NCI-H1694 treated with DMSO at 0.1 percent for 48 hours (cell line): ENCODE measurements around the gene AIFM3.
"Not testable (repeated sequence)": the region's sequence is repeated elsewhere in the genome, so short reads cannot be mapped to it uniquely, and the experiment has no call there.

Source experiments
- DNase-seq: peaks from one replicate; lab custom pipeline; 2025; lab: John Stamatoyannopoulos, UW

The AIFM3 gene

DNA sequence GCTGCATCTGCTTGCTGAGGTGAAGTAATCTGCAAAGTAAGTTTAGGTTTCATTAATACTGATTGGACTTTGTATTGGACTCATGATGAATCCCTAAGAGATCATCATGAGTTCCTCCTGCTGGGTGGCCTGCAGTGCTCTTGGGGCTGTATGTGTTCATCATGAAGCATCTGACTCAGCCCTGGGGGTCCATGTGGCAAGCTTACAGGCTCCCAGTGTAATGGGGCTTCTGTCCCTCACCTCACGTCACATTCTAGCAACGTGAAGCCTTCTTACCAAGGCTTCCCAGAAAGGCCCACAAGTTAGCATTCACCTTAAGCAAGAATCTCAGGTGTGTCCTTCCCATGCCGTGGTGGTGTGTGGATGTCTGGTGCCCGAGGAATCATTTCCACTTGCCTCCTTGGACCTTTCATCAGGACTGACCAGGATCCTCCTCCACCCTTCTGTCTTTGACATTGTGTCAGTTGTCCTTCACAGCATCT is 26.1 kb upstream of the AIFM3 start:
- DNase-seq, result no peak

DNA sequence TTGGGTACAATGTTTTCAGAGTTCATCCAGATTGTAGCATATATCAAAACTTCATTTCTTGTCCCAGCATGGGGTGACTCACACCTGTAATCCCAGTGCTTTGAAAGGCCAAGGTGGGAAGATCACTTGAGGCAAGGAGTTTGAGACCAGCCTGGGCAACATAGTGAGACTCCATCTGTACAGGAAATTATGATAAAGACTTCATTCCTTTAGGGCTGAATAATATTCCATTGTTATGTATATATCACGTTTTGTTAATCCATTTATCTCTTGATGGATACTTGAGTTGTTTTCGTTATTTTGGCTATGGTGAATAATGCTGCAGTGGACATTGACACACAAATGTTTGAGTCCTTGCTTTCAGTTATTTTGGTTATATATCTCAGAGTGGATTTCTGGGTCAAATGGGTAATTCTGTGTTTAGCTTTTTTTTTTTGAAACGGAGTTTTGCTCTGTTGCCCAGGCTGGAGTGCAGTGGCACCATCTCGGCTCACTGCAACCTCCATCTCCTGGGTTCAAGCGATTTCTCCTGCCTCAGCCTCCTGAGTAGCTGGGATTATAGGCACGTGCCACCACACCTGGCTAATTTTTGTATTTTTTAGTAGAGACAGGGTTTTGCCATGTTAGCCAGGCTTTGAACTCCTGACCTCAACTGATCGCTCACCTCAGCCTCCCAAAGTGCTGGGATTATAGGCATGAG is 24.7 kb upstream of the AIFM3 start:
- DNase-seq, result not testable (repeated sequence)

DNA sequence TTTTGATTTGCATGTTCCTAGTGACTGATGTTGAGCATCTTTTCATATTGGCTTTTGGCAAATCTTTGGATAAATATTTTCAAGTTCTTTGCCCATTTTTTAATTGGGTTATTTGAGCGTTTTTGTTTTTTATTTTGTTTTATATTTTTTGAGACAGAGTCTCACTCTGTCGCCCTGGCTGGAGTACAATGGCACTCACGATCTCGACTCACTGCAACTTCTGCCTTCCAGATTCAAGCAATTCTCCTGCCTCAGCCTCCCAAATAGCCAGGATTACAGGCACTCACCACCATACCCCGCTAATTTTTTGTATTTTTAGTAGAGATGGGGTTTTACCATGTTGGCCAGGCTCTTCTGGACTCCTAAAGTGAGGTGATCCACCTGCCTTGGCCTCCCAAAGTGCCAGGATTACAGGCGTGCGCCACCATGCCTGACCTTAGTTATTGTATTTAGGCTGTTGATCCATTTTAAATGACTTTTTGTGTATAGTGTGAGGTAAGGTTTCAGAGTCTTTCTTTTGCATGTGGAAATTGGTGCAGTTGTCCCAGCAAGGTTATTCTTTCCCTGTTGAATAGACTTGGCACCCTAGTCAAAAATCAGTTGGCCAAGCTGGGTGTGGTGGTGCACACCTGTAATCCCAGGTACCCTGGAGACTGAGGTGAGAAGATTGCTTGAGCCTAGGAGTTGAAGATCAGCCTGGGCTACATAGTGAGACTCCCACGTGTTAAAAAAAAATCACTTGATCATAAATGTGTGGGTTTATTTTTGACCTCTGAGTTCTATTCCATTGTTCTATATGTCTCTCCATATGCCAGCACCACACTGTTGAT is 23.7 kb upstream of the AIFM3 start:
- DNase-seq, result no peak

DNA sequence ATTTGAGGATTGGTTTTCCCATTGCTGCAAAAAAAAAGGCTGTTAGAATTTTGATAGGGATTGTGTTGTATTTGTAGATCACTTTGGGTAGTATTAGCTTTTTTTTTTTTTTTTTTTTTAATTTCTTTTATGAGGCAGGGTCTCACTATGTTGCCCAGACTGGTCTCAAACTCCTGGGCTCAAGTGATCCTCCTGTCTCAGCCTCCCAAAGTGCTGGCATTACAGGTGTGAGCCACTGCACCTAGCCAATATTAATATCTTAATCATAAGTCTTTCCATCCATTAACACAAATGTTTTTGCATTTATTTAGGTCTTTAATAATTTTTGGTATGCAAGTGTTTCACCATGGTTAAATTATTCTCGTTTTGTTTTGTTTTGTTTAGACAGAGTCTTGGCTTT is 23.0 kb upstream of the AIFM3 start:
- no peak for DNase-seq

DNA sequence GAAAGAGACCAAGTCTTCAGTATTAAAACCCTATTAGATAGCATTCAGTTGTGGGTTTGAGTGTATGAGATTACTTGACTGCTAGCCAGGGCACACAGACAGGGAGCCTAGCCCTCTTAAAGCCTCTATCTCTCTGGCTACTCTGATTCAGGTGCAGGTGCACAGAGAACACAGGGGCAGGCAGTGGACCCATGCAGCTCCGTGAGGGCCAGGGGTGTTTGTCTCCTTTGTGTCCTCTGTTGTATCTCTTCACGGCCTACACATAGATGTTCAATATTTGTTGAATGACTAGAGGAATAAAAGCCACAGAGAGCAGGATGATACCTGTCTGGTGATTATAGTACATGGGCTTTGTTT is 21.5 kb upstream of the AIFM3 start:
- DNase-seq, result no peak

DNA sequence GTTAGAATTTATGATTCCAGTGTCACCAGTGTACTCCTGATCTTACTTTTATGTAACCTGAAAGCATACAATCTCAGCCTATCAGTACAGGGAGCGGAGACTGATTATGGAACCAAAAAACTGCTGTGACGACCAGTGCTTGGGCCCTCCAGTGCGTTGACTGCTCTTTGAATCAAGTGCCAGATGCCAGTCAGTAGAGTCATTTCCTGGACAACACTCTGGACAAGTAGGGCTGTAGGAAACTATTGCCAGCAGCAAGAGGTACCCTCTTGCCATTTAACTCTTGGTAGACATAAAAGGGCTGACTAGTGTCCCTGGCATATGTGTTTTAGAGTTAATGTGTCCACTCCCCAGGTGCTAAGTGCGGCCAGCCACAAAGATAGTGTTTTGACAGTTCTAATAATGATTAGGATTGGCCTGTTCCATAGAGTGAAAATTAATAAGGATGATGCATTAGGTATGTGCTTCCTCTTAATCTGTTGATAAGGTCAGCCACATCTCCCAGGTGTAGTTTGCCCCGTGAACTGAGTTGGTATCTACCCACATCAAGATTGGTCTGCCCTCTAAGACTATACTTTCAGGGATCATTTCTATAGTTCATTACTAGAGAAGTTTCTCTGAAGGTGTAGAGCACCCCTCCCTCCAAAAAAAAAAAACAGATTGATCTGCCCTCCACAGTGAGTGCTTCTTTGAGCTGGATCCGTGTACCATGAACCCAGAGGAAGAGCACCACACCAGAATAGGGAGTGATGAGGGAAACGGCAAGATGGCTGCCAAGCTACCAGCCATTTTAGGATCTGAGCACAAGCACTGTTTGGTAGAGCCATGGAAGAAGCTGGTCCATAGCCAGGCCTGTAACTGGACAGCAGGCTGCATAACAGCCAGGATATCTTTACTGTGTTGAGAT is 20.7 kb upstream of the AIFM3 start:
- DNase-seq, result no peak

DNA sequence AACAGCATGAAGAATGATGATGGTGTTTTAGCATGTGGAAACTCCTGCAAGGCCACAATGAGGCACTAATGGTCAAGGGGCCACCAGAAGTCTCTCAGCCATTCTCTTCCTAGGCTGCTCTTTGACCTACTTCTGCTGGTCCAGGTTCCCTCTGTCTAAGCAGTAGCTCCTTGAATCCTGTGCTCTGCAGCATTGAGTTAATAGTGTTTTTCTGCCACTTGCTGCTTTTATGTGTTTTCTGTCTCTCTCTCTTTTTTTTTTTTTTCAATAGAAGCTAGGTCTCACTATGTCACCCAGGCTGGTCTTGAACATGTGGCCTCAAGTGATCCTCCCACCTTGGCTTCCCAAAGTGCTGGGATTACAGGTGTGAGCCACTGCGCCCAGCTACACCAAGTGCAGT is 20.1 kb upstream of the AIFM3 start:
- no peak for DNase-seq

DNA sequence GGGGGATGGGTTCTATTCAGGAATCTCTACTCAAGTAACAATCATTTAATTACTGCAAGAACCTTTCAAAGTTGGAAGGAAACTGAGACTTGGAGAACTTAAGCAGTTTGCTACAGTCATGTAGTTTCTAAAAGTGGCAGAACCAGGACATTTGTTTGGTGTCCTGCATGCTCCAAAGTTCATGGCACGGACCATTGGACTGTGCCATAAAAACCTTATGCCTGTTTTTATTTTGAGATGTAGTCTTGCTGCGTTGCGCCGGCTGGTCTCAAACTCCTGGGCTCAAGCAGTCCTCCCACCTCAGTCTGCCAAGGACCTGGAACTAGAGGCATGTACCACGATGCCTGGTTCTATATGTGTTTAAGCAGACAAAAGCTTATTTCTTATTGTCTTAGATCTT is 18.6 kb upstream of the AIFM3 start:
- no peak for DNase-seq

DNA sequence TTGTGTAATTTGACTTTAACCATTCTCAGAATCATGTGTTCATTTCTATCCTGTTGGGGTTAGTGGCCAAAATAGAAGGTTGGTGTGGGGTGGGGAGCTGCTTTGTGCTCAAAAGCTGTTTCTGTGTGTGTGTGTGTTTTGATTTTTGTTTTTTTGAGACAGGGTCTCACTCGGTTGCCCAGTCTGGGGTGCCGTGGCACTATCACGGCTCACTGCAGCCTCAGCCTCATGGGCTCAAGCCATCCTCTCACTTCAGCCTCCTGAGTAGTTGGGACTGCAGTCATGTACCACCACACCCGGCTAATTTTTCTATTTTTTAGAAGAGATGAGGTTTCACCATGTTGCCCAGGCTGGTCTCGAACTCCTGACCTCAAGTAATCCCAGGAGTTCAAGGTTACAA is 18.1 kb upstream of the AIFM3 start:
- DNase-seq, result no peak

DNA sequence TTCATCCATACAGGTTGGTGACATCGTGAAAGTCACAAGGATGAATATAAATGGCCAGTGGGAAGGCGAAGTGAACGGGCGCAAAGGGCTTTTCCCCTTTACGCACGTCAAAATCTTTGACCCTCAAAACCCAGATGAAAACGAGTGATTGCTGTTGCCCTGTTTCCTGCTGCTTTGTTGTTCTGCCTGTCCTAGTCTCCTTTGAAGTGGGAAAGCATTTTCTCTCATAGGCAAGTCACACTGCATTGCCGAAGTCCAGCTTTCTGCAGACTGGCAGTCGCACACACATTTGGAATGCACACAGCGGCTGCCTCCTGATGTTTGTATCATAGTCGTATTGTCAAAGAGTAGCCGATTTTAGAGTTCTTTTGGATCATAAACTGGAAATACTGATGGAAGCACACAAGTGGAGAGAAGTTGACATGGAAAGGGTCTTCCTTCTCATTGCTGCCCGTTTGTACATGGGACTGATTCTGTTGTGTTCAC is 17.3 kb upstream of the AIFM3 start:
- DNase-seq, result no peak

DNA sequence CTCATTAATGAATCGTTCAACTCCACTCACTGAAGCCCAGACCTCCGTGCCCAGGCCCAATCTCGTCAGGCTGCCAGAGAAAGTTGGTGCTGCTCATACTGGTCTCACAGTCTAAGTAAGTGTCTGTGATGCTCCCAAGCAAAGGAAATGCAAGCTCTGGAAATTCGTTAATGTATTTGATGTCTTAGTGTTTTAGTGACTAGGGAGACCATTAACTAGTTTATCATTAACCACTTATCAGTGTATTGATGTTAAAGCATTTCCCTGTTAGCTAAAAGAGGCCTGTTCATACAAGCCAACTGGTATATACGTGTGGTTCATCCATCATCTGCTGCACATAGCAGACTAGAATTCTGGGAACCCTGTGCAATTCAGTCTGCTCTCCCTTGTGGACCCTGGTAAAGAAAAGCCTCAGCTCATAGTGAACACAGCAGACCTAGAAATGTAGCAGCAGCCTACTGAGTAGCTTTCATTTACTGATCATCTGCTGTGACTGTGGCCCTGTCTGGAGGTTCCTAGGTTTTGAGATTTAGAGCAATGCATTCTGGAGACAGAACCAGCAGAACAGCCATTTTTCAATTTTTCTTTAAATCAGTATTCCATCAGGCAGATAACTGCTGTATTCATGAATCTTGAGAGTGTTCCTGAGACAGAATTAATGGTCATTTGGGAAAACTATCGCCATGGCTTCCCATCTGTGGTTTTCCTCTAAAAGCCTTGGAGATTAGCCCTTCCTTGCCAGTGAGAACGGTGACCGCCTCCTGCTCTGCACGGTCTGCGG is 15.7 kb upstream of the AIFM3 start:
- DNase-seq, result no peak

DNA sequence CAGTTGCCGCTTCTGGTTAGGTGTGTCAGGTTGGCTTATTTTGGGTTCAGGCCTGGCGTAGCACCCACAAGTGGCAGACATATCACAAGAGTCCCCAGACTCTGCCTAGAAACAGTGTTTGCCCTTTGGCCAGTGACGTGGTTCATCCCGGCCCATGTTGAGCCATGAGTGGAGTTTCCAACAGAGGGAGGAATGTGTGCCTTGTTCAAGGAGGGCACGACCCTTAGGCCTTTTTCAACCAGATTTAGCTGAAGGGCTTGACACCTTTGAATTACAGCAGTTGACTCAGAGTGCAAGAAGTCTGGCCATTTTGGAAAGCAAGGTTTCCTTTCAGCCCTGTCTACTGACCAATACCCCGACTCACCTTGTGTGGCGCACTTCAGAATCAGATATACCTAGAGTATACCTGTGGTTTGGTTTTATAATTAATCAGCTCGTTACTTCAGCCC is 15.1 kb upstream of the AIFM3 start:
- DNase-seq, result no peak

DNA sequence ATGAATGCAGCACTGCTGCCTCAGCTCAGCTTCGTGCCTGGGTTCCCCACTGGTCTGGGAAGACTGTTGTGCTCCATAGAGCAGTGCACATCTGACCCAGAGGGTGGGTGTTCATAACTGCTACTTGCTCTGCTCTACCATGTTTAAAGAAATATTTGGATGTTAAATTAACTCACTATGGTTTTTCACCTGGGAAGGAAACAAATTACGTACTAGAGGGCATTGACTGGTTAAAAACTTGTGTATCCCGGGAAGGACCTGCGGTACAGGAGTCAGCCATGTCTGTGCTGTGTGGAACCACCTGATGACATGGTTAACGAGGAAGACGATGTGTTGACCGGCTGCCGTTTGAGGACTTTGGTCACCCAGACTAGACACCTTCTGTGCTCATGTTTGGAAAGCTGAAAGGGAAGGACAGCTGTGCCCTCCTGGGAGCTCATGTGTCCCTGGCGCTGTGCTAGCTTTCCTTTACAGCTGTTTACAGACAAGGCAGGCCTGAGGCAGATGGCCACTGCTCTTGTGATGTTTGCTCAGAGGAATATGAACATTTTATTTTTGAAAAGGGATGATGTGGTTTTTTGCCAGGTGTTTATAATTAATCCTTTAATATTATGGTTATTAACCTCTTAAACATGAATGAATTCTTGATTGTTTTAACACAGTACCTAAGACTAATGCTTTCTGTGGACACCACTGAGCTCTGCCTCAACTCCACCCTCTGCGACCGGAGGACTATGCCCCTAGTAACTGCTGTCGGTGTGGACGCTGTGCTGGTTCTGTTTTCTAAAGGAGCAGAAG is 14.3 kb upstream of the AIFM3 start:
- DNase-seq, result no peak

DNA sequence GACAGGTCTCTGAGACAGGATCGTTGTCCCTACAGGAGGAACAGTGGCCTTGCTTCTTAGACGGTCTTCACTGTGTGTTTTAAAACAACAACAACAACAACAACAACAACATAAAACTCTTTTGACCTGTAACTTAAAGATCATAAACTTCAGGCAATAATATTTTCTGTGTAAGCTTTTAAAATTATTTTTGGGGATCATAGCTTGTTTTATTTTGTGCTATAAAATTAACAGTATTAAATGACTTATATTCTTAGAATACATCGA is 13.8 kb upstream of the AIFM3 start:
- DNase-seq, result no peak

DNA sequence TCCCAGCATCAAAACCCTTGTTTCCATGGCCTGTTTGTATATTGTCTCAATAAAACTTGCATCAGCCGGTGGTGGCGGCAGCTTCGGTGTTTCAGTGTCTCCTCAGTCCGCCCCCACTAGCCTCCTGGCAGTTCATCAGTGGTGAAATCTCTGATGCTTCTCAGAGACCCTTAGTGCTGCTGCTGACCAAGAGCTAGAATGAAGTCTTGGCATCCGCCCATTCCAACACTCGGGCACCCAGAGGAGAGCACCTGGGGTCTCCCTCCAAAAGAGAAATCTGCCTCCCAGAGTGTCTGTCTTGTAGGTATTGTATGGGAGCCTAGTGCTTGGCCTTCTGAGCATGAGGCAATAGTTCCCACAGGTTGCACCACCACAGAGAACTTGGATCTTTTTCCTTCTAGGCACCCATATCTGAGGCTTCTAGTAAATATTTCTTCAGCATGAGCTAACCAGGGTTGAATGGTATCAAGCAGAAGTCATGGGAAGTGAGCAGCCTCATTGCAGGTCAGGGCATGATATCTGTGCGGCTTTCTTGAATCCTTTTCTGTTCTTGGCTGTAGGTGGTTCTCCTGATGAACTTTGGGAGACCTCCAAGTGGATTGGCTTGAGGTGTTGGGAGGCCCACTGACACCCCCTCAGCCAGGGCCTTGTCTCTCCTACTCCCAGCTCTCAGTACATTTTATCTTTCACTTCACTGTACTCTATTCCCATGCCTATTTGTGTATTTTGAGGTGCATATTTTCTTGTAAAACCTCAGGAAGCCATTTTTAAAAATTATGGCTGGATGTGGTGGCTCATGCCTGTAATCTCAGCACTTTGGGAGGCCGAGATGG is 13.2 kb upstream of the AIFM3 start:
- DNase-seq, result no peak

DNA sequence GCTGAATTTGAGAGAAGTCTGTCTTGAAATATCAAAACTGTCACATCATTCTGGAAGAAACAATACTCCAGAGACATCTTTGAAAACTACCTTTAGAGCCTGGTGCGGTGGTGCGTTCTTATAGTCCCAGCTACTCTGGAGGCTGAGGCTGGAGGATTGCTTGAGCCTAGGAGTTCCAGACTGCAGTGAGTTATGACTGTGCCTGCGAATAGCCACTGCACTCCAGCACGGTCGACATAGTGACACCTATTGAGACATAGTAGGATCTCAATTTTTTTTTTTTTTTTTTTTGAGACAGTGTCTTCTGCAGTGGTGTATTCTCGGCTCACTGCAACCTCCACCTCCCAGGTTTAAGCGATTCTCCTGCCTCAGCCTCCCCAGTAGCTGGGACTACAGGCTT is 11.5 kb upstream of the AIFM3 start:
- DNase-seq, result no peak

DNA sequence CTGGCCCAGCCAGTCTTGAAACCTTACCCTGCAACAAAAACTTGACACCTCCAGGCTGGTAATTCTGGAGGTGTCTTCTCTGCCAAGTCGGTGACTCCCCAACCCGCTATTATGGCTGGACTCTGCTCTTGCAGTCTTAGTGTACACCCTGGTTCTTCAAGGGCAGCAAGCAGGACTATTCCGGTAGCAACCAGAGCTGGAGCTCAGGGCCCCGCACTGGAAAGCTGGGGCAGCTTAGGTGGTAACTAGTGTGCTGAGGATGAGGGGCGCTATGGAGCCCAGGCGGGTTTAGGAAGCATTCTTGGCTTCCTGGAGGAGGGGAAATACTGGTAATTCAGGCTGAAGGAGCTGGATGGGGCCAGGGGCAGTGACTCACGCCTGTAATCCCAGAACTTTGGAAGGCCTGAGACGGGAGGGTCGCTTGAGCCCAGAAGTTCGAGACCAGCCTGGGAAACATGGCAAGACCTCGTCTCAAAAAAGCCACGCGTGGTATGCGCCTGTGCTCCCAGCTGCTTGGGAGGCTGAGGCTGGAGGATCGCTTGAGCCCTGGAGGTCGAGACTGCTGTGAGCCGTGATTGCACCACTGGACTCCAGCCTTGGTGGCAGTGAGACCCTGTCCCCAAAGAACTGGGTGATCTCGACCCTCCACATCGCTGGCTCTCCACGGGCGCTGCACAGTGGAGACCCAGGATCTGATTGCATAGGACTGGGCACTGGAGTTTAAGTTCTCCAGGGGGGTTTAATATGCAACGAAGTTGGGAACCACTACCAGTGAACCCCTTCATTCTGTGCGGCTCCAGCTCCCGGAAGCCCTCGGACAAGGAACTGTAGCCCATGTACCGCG is 10.6 kb upstream of the AIFM3 start:
- DNase-seq, result no peak

DNA sequence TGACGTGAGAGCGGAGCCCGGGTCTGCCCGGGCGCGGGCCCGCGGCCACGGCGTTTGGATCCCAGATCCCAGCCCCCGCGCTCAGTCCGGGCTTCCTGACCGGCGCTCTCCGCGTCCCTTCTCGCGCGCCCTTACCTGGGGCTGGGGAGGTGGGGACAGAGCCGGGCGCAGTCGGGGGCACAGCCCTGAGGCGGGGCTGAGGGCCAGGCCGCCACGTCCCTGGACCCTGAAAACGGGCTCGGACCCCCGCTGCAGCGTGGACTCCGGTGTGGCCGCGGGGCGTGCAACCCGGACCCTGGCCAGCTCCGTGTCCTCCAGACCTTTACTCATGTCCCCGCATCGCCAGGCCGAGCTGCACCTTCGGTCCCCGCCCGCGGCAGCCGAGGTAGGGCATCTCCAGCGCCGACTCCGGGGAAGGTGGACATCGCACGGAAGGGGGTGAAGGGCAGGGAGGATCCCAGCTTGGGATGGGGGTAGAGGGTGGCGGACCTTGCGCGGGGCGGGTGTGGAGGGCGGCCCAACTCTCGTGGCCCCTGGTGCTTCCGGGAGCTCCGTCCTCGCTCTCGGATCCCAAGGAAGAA is 9.9 kb upstream of the AIFM3 start:
- no peak for DNase-seq
